Loucy (cell line): ENCODE data around the gene SLC43A3.

ENCODE experiments used
- H2AFZ ChIP-seq: fragments of 200-600 bp; sonication (generic); 2 replicates; pipeline ENCODE4 v1.6.0; 2016; ENCODE audit warnings: antibody characterized with exemption, mild to moderate bottlenecking, low read length, moderate library complexity
- H3F3A ChIP-seq: fragments of 200-600 bp; 2 replicates; pipeline ENCODE4 v1.6.0; 2016; ENCODE audit warnings: antibody characterized with exemption, low read depth, mild to moderate bottlenecking
- H3K27me3 ChIP-seq: fragments of 200-600 bp; sonication (generic); 2 replicates; pipeline ENCODE4 v1.6.1; 2014; ENCODE audit warnings: low read length, mild to moderate bottlenecking; ENCODE audit not compliant: insufficient read depth, poor library complexity, severe bottlenecking
- H3K36me3 ChIP-seq: fragments of 200-600 bp; sonication (generic); 2 replicates; pipeline ENCODE4 v1.6.1; 2016; ENCODE audit warnings: low read length; ENCODE audit not compliant: insufficient read depth
- H3K4me1 ChIP-seq: fragments of 200-600 bp; sonication (generic); 2 replicates; pipeline ENCODE4 v1.5.1; 2014; ENCODE audit warnings: low read length, mild to moderate bottlenecking; ENCODE audit not compliant: insufficient read depth, poor library complexity, severe bottlenecking
- H3K4me2 ChIP-seq: fragments of 200-600 bp; sonication (generic); 2 replicates; pipeline ENCODE4 v1.6.0; 2014; ENCODE audit warnings: antibody characterized with exemption, low read length, low read depth, mild to moderate bottlenecking; ENCODE audit not compliant: poor library complexity, severe bottlenecking
- H3K4me3 ChIP-seq: fragments of 200-600 bp; sonication (generic); 2 replicates; pipeline ENCODE4 v1.5.1; 2014; ENCODE audit warnings: low read length, mild to moderate bottlenecking, mixed read lengths; ENCODE audit not compliant: poor library complexity, severe bottlenecking
- H3K79me2 ChIP-seq: fragments of 200-600 bp; sonication (generic); 2 replicates; pipeline ENCODE4 v1.6.1; 2014; ENCODE audit warnings: low read length; ENCODE audit not compliant: insufficient read depth
- H3K9ac ChIP-seq: fragments of 200-600 bp; sonication (generic); 2 replicates; pipeline ENCODE4 v1.6.0; 2014; ENCODE audit warnings: mild to moderate bottlenecking, low read depth, low read length, moderate library complexity; ENCODE audit not compliant: poor library complexity, severe bottlenecking
- H3K9me2 ChIP-seq: fragments of 200-600 bp; sonication (generic); replicated peaks from 2 replicates; pipeline ENCODE4 v1.6.1; 2016; ENCODE audit warnings: low read depth, low read length, mixed read lengths
- H3K9me3 ChIP-seq: fragments of 200-600 bp; sonication (generic); 2 replicates; pipeline ENCODE4 v1.6.1; 2014; ENCODE audit warnings: mild to moderate bottlenecking, antibody characterized with exemption, low read length, low read depth; ENCODE audit not compliant: insufficient read depth
- H4K20me1 ChIP-seq: fragments of 200-600 bp; sonication (generic); 2 replicates; pipeline ENCODE4 v1.6.0; 2014; ENCODE audit warnings: antibody characterized with exemption, low read length, mild to moderate bottlenecking; ENCODE audit not compliant: insufficient read depth, poor library complexity, severe bottlenecking
- EZH2phosphoT487 ChIP-seq: fragments of 200-600 bp; IDR thresholded peaks from 2 replicates; pipeline ENCODE4 v1.6.1; 2018; ENCODE audit warnings: antibody characterized with exemption, mild to moderate bottlenecking, moderate library complexity, borderline replicate concordance
- TF ChIP-seq, protein P1 (sequence below): fragments of 200-600 bp; sonication (generic); conservative IDR thresholded peaks from 2 replicates; pipeline ENCODE4 v1.5.1; 2014; ENCODE audit warnings: mild to moderate bottlenecking, antibody characterized with exemption, low read length

The SLC43A3 gene

DNA sequence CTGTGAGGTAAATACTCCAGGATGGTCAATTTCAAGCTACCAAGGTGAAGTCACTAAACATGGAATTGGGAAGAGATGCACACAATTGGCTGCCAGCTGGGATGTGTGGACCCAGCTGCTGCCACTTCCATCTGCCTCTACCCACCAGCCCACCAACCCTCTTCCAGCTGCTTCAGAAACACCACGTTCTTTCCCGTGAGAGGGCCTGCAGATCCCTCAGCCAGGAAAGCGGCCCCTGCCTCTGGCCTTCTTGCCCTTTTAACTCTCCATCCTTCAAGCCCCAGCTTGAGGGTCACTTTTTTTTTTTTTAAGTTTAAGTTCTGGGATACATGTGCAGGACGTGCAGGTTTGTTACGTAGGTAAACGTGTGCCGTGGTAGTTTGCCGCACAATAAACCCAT is 65.9 kb downstream of the SLC43A3 start:
- Histone ChIP-seq H3F3A (peaks cover 4% of the 10 kb centered on the region; the same call in 1 of the 2 replicates), H3K4me2 (no peak overlapping the region), H3K79me2 (no peaks in the 10 kb centered on the region), H2AFZ (no peak overlapping the region), H3K9me3 (no peaks in the 10 kb centered on the region), H3K4me3 (no peak overlapping the region), H3K36me3 (no peaks in the 10 kb centered on the region), H3K4me1 (peaks cover 16% of the 10 kb centered on the region), H3K9me2 (no peaks in the 10 kb centered on the region), H3K27me3 (no peaks in the 10 kb centered on the region), H4K20me1 (no peaks in the 10 kb centered on the region), H3K9ac (no peak overlapping the region)
- TF ChIP-seq EZH2phosphoT487, result no peak
- TF ChIP-seq, protein P1, sequence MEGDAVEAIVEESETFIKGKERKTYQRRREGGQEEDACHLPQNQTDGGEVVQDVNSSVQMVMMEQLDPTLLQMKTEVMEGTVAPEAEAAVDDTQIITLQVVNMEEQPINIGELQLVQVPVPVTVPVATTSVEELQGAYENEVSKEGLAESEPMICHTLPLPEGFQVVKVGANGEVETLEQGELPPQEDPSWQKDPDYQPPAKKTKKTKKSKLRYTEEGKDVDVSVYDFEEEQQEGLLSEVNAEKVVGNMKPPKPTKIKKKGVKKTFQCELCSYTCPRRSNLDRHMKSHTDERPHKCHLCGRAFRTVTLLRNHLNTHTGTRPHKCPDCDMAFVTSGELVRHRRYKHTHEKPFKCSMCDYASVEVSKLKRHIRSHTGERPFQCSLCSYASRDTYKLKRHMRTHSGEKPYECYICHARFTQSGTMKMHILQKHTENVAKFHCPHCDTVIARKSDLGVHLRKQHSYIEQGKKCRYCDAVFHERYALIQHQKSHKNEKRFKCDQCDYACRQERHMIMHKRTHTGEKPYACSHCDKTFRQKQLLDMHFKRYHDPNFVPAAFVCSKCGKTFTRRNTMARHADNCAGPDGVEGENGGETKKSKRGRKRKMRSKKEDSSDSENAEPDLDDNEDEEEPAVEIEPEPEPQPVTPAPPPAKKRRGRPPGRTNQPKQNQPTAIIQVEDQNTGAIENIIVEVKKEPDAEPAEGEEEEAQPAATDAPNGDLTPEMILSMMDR, result no peak

DNA sequence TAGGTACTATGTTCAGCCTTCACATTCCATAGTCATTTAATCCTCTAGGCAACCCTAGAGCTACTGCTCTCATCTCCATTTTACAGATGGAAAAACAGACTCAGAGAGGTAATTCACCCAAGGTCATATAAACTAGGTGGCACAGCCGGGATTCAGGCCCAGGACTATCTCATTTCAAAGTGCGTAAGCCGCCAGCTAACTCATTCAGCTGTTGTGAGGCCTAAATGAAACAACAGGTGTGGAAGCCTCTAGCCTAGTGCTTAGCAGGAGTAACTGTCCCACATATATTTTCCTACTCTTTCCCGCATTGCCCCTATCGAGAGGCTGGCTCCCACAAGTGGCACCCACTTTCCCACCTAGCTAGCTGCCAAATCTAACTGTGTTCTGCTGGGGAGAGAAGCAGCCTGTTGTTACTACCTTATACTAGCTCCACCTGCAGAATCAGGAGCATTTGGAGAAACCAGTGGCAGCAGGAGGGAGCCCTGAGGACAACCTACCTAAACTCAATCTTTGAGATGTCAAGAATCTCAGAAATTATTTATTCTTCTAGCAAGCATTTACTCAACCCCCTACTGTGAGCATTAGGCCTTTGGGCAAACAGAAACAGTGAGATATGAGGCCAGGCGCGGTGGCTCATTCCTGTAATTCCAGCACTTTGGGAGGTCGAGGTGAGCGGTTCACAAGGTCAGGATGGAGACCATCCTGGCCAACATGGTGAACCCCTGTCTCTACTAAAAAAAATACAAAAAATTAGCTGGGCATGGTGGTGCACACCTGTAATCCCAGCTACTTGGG is 66.8 kb downstream of the SLC43A3 start:
- Histone ChIP-seq H3F3A (peaks cover 4% of the 10 kb centered on the region; the same call in 1 of the 2 replicates), H3K27me3 (no peaks in the 10 kb centered on the region), H3K4me2 (no peak overlapping the region), H3K9me2 (no peaks in the 10 kb centered on the region), H3K4me1 (peaks cover 24% of the 10 kb centered on the region), H3K9me3 (no peaks in the 10 kb centered on the region), H3K4me3 (no peak overlapping the region), H3K79me2 (no peaks in the 10 kb centered on the region), H3K36me3 (no peaks in the 10 kb centered on the region), H2AFZ (no peak overlapping the region), H4K20me1 (no peaks in the 10 kb centered on the region), H3K9ac (no peak overlapping the region)
- TF ChIP-seq, protein P1, result no peak
- no peak for TF ChIP-seq EZH2phosphoT487

DNA sequence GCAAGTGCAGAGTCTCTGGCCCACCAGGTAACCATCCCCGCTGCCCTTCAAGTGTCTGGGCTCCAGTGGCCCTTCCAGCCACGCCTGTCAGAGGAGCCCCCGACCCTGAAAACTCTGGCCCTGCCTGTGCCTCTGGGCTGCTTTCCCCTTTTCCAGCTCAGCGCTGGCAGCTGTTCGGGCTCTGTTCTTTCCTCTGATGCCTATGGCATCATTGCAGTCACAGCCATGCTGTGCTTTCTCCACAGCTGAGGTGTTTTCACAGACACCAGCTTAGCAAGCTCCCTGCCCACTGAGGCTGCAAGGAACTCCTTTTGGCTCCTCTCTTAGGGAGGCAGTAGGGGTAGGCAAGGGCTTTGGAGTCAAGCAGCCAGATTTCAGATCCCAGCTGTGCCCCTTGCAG is 67.5 kb downstream of the SLC43A3 start:
- H3K4me3 ChIP-seq, result no peak overlapping the region
- no peaks in the 10 kb centered on the region for H3K9me3 ChIP-seq
- H3K9ac ChIP-seq, result no peak overlapping the region
- H3K9me2 ChIP-seq, result no peaks in the 10 kb centered on the region
- no peak overlapping the region for H3K4me2 ChIP-seq
- no peaks in the 10 kb centered on the region for H3K27me3 ChIP-seq
- no peak overlapping the region for H2AFZ ChIP-seq
- H3K36me3 ChIP-seq, result no peaks in the 10 kb centered on the region
- peaks cover 28% of the 10 kb centered on the region for H3K4me1 ChIP-seq
- no peaks in the 10 kb centered on the region for H4K20me1 ChIP-seq
- TF ChIP-seq, protein P1, result no peak
- no peak for TF ChIP-seq EZH2phosphoT487
- H3K79me2 ChIP-seq, result no peaks in the 10 kb centered on the region
- peaks cover 5% of the 10 kb centered on the region; the same call in 1 of the 2 replicates for H3F3A ChIP-seq
